ENCODE results near the gene BIRC7.

BIRC7 gene

GRCh38 chr20:63282946-63283345, 47.2 kb downstream of the BIRC7 start:
- DNase-seq (ENCODE audit: low spot score): no peak

GRCh38 chr20:63283397-63284082, 47.8 kb downstream of the BIRC7 start:
- no peak for DNase-seq (ENCODE audit: low spot score)

GRCh38 chr20:63284083-63284440, 48.4 kb downstream of the BIRC7 start:
- no peak for DNase-seq (ENCODE audit: low spot score)

- DNase-seq (ENCODE audit: low spot score): no peak
These were observed 48.8 kb downstream of the BIRC7 start for GRCh38 chr20:63284544-63284949.

DNA sequence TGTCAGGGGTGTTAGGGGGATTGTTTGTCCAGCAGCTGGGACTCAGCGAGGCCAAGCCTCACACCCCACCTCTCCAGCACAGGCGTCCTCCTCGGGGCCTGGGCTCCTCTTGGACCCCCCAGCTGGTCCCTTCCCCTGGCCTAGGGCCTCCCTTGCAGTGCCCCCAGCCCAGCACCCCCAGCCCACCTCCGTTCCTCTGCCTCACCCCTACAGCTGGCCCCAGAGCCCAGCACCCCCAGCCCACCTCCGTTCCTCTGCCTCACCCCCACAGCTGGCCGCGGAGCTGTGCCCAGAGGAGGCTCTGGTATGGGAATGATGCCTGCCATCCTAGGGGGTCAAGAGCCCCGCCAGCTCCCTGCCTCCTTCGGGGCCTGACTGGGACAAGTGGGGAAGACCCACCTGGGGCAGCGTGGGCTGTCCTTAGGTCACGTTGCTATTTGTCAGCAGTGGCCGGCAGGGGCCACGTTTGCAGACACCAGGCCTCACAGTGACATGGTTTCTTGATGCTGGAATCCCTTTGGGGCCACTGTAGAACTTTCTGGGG, 49.3 kb downstream of the BIRC7 start:
- no peak for DNase-seq (ENCODE audit: low spot score)

- DNase-seq (ENCODE audit: low spot score): no peak
These were observed 50.2 kb downstream of the BIRC7 start for GRCh38 chr20:63285636-63286615.

DNA sequence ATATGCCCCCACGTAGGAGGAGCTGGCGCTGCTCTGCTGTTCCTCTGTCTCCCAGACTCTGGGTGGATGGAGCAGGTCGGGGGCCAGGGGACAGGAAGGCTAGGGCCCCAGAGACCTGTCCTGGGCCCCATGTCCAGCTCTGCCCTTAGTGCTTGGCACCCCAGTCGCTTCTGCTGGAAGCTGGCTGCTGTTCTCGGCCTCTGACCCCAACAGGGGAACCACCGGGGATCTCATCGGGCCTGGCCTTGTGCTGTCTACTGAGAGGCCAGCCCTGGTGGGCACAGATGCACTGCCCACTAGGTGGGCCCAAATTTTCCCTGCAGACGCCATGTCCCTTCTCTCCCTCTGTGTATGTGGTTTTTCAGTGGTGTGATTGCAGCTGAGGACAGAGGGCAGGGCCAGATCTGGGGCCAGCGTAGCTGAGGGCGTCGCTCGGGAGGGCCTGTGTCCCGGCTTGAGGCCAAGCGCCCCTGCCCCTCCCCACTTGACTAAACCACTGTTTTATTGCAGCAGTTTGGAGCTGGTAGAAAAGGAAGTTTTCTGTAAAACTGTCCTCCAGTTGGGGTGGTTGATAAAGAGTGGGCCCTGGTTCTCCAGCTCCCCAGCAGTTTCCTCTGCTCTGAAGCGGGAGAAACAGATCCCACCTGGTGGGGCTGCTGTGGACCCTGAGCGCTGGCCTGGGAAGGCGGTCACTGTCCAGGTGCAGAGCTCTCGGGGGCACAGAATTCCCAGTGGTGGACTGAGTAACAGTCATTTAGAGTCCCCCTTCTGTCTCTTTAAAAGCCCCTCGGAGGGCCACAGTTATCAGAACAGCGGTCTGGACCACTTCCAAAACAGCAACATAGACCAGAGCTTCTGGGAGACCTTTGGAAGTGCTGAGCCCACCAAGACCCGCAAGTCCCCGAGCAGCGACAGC, 51.3 kb downstream of the BIRC7 start:
- DNase-seq (ENCODE audit: low spot score): no peak

GRCh38 chr20:63287697-63288580, 52.2 kb downstream of the BIRC7 start:
- DNase-seq (ENCODE audit: low spot score): no peak

DNA sequence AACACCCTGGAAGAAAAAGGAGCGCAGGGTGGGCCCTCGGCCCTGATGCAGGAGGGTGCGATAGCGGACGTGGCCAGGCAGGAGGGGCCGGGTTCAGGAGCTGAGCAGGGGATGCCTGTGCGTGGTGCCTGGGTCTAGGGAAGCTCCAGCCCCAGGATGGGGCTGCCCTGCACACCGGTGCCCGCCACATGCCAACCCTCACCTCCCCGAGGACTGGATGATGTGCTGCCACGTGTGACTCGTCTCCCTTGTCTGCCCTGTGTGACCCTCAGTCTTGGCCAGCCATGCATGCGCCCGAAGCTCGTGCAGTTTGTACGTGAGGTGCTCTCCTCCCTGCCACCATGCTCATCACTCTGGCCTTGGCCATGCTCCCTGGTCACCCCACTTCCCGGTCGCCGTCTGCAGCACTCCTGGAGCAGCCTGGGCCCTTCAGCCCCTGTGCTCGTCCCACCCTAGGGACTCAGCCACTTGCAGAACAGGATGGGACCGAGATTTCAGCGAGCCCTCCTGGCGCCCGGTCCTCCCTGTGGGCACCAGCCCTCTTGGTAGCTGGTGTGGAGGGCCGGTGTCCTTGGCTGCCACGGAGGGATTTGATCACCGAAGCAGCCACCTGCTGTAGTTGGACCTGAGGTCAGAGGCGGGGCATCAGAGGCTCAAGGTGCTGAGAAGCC, 53.0 kb downstream of the BIRC7 start:
- DNase-seq (ENCODE audit: low spot score): no peak

- no peak for DNase-seq (ENCODE audit: low spot score)
These were observed 53.8 kb downstream of the BIRC7 start for GRCh38 chr20:63289311-63290135.
